ENCODE results near the gene FN3K.
A peak's percentile ranks its signal among the peaks of the same experiment; 100 is the strongest.
"Not testable (repeated sequence)": the region's sequence is repeated elsewhere in the genome, so short reads cannot be mapped to it uniquely, and the experiment has no call there.

Gene FN3K

GRCh38 chr17:82737967-82738877, 2.8 kb downstream of the FN3K start:
- DNase-seq (ENCODE audit: low spot score) = no peak

GRCh38 chr17:82740906-82741759, 5.7 kb downstream of the FN3K start:
- no peak for DNase-seq (ENCODE audit: low spot score)

- DNase-seq (ENCODE audit: low spot score) = no peak
Observed at GRCh38 chr17:82743344-82744219, 8.2 kb downstream of the FN3K start.

GRCh38 chr17:82744736-82745135, 9.3 kb downstream of the FN3K start:
- DNase-seq (ENCODE audit: low spot score) = not testable (repeated sequence)

GRCh38 chr17:82745524-82745923, 10.1 kb downstream of the FN3K start:
- no peak for DNase-seq (ENCODE audit: low spot score)

GRCh38 chr17:82748756-82749155, 13.3 kb downstream of the FN3K start:
- DNase-seq (ENCODE audit: low spot score) = no peak

- DNase-seq (ENCODE audit: low spot score) = no peak
Observed at GRCh38 chr17:82750241-82750908, 15.0 kb downstream of the FN3K start.

GRCh38 chr17:82751171-82751570, 15.8 kb downstream of the FN3K start:
- DNase-seq (ENCODE audit: low spot score) = no peak

- peak; percentile 100 for DNase-seq (ENCODE audit: low spot score)
Observed at GRCh38 chr17:82751571-82752370, 16.4 kb downstream of the FN3K start, which contains the start of gene TBCD. Gene TBCD, plus strand, starts transcription at chr17:82752065. Its CDS starts 129 bp downstream, at chr17:82752194.

- DNase-seq (ENCODE audit: low spot score) = peak; percentile 64
Observed at GRCh38 chr17:82752371-82753200, 17.2 kb downstream of the FN3K start.

GRCh38 chr17:82753201-82753464, 17.7 kb downstream of the FN3K start:
- no peak for DNase-seq (ENCODE audit: low spot score)

GRCh38 chr17:82754297-82755208, 19.1 kb downstream of the FN3K start:
- no peak for DNase-seq (ENCODE audit: low spot score)

- no peak for DNase-seq (ENCODE audit: low spot score)
Observed at GRCh38 chr17:82756166-82756565, 20.8 kb downstream of the FN3K start.

GRCh38 chr17:82765371-82765770, 30.0 kb downstream of the FN3K start:
- no peak for DNase-seq (ENCODE audit: low spot score)

GRCh38 chr17:82767041-82767754, 31.8 kb downstream of the FN3K start:
- peak; percentile 57 for DNase-seq (ENCODE audit: low spot score)

- DNase-seq (ENCODE audit: low spot score) = no peak
Observed at GRCh38 chr17:82769041-82769440, 33.6 kb downstream of the FN3K start.

GRCh38 chr17:82772026-82772425, 36.6 kb downstream of the FN3K start:
- DNase-seq (ENCODE audit: low spot score) = peak; percentile 91

- not testable (repeated sequence) for DNase-seq (ENCODE audit: low spot score)
Observed at GRCh38 chr17:82774456-82774855, 39.0 kb downstream of the FN3K start.
